B cell (primary cell): ENCODE measurements around the gene EPC1.

Experiments used
- CTCF ChIP-seq: fragments of 200-600 bp; IDR thresholded peaks from one replicate; pipeline ENCODE4 v1.8.0; 2022; ENCODE audit warnings: antibody characterized with exemption, mild to moderate bottlenecking
- EZH2 ChIP-seq: IDR thresholded peaks from 2 replicates; pipeline ENCODE4 v1.6.1; 2012; ENCODE audit warnings: borderline replicate concordance, low read depth, mild to moderate bottlenecking, moderate library complexity, low read length; ENCODE audit not compliant: insufficient read depth, poor library complexity, severe bottlenecking

DNA sequence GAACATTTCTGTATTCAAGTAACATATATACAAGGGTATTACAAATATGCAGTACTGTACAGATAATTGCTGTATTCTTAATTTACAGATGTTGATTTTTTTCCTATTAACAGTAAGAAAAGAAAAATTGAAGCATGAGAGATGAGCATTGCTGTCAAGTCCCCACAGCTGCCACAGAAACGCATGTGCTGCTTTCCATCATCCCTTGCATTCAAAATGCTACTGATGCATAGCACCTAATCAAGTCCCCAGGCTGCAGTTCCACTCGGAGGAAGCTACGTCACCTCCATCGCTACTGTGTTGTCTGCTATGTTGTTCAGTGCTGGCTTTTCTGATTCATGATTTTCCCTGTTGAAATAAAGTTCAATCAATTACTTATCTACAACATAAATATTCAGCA lies 78.2 kb downstream of the EPC1 start:
- TF ChIP-seq CTCF = no peak
- TF ChIP-seq EZH2 = no peak
